ENCODE results near the gene DBR1. TPM values are rescaled to one million over a fixed set of nuclear protein-coding genes. Genes with fewer than 3 reads are reported as not detected.

DBR1 gene
- 10 to 100 TPM; 10.3 to 15.8 (median 13.2) TPM for total RNA-seq

DNA sequence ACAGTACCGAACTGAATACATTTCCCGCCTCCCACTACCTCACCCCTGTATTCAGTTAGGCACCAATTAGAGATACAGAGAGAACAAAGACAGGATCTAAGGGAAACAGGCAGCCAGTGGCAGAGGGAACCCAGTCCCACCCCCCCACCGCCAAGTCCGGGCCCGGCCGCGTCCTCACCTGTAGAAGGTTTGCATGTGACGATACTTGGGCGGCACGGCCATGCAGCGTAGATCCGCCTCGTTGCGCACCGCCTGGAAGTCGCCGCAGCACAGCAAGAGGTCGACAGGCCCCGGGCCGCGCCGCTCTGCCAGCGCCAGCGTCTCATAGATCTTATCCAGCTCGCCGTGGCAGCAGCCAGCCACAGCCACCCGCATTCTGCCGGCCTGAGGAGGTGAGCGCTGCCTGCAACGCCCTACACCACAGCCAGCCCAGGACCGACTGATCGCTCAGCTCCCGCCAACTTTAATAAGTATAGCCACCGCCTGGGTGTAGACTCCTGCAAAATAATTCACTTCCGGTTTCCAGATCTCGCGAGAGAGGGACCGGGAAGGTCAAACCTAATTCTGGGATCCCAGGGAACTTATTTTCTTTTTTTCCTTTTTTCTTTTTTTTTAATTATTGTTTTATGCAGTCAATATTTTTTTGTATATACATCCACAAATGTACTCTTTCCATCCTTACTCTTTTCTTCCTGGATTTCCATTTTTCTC, at the start of gene DBR1:
Gene DBR1 (minus strand): TSS at position 501 of the 711 bp plus-strand sequence. CDS start 126 bp downstream, at position 375.
- no peak for TF ChIP-seq CTCF (IDR thresholded peaks at IDR 0.05; ENCODE audit: low read depth)

DNA sequence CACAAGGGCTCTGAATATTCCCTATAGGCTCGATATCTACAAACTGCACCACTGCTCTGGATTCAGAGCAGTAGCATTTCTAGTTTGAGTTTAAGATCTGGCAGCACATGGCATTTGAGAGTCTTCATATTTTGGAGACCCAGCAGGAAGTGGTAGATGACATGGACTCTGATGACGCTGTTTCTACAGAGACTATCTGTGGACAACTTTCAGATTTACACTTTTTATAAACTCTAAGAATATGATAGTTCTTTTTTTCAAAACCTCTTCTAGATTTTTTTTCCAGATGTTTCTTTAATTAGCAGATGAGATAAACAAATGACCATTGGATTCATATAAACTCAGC, 48.2 kb upstream of the DBR1 start:
- TF ChIP-seq CTCF (IDR thresholded peaks at IDR 0.05; ENCODE audit: low read depth) = no peak

GRCh38 chr3:138222131-138222941, 47.6 kb upstream of the DBR1 start:
- no peak for TF ChIP-seq CTCF (IDR thresholded peaks at IDR 0.05; ENCODE audit: low read depth)

- TF ChIP-seq CTCF (IDR thresholded peaks at IDR 0.05; ENCODE audit: low read depth) = no peak
Measured at GRCh38 chr3:138220788-138221187, 46.1 kb upstream of the DBR1 start.

- TF ChIP-seq CTCF (IDR thresholded peaks at IDR 0.05; ENCODE audit: low read depth) = no peak
Measured at GRCh38 chr3:138220242-138220641, 45.5 kb upstream of the DBR1 start.

DNA sequence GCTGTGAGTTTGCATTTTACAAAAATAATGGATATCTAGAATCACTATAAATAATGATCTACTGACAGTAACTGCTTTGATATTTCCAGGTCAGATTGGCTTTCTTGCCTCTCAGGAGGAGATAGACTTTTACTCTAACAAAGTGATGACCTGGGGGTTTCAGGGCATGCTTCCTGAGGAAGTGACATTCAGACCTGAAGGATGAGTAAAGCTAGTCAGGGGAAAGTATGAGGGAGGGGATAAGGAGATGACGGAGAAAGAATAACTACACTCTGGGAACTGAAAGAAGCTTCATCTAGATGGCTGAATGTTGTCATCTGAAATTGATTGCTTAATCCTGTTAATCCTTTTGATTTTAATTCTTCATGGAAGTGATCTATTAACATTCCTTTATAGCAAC, 44.5 kb upstream of the DBR1 start:
- no peak for TF ChIP-seq CTCF (IDR thresholded peaks at IDR 0.05; ENCODE audit: low read depth)

DNA sequence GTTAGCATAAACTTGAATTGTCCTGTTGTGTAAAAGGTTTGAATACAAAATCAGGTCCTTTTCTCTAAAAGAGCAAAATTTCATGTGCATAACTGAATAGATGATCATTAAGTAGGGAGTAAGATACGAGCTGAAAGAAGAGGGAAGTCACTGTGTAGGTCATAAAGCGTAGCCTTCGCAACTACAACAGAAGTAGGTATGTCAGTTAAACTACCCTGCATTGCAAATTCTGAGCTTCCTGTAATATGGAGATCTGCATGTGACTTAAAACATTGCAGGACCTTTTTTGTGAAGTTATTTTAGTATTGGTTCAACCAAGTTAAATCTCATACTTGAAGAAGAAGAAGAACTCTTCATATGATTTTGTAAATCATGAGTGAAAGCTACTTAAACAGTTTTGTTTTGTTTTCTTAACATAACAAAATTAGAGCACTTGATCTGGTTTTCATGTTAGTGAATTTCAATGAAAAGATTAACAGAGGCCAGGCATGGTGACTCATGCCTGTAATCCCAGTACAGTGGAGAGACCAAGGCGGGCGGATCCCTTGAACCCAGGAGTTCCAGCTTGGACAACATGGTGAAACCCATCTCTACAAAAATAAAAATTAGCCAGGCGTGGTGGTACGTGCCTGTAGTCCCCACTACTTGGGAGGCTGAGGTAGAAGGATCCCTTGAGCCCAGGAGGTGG, 38.8 kb upstream of the DBR1 start:
- TF ChIP-seq CTCF (IDR thresholded peaks at IDR 0.05; ENCODE audit: low read depth) = no peak
